Measurements from ENCODE around the gene ALPK3.

ALPK3 gene

DNA sequence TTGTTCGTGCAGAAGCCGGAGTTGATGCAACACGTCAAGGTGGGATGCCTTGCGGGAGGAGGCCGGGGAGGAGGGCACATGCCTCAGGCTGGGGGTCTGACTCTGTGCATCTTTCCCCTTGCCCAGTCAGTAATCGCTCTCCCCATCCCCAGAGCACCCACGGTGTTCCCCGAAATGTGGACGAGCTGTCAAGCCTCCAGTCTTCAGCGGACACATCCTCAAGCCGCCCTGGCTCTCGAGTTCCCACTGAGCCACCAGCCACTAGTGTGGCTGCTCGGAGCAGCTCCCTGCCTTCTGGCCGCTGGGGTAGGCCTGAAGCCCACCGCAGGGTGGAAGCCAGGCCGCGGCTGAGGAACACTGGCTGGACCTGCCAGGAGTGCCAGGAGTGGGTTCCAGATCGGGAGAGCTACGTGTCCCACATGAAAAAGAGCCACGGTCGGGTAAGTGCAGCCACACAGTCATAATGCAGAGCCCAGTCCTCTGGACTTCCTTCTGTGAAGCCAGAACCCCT, 18.7 kb upstream of the ALPK3 start:
- no peak for DNase-seq (ENCODE audit: low read depth)
- H3K4me3 ChIP-seq (ENCODE audit: low read length), result no peak overlapping the region
- TF ChIP-seq, protein P1, sequence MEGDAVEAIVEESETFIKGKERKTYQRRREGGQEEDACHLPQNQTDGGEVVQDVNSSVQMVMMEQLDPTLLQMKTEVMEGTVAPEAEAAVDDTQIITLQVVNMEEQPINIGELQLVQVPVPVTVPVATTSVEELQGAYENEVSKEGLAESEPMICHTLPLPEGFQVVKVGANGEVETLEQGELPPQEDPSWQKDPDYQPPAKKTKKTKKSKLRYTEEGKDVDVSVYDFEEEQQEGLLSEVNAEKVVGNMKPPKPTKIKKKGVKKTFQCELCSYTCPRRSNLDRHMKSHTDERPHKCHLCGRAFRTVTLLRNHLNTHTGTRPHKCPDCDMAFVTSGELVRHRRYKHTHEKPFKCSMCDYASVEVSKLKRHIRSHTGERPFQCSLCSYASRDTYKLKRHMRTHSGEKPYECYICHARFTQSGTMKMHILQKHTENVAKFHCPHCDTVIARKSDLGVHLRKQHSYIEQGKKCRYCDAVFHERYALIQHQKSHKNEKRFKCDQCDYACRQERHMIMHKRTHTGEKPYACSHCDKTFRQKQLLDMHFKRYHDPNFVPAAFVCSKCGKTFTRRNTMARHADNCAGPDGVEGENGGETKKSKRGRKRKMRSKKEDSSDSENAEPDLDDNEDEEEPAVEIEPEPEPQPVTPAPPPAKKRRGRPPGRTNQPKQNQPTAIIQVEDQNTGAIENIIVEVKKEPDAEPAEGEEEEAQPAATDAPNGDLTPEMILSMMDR (IDR thresholded peaks at IDR 0.05; ENCODE audit: insufficient read depth, low read depth, low read length, missing control alignments), result no peak

DNA sequence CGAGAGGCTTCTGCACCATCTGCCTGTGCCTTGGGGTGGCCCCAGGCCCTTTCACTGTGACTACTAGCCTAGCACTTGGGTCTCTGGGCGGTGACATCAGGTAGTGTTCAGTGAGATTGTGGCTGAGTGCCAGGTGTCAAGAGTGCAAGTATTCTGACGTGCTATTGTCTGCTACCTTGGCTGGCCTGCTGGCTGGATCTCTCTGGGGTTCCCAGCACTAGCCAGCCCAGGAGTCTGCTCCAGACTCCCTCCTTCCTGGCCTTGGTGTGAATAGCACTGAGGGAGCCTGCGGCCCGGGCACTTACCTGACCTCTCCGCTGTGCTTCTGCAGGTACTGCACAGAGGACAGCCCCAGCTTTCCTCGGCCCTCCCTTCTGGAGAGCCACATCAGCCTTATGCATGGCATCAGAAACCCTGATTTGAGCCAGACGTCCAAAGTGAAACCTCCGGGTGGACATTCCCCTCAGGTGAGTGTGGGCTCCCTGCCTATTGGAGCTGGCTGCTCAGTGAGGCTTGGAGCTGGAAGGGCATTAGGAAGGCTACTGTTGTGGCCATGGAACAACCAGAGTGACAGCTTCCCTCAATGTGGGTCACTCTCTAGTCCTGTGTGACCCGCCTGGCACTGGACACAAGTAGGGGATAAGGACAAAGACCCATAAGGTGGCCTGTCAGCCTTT, 17.5 kb upstream of the ALPK3 start:
- DNase-seq (ENCODE audit: low read depth), result no peak
- no peak overlapping the region for H3K4me3 ChIP-seq (ENCODE audit: low read length)
- TF ChIP-seq, protein P1 (IDR thresholded peaks at IDR 0.05; ENCODE audit: insufficient read depth, low read depth, low read length, missing control alignments), result no peak

DNA sequence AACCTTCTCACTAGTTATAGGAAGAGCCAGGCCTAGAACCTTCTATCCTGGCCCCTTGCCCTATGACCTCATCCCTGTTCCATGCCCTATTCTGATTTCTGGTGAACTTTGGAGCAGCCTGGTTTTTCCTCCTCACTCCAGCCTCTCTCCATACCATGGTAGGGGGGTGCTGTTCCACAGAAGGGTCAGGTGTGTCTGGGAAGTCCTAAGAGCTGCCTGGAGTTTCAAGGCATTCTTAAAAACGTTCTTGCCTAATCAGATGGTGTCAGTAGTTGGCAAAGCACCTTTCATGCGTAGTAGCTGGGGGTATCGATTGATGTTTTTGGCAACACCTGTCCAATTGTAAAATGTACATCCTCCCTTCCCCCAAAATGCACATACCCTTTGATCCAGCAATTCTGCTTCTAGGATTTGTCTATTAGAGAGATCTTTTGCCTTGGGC, 16.8 kb upstream of the ALPK3 start:
- DNase-seq (ENCODE audit: low read depth), result no peak
- no peak overlapping the region for H3K4me3 ChIP-seq (ENCODE audit: low read length)
- TF ChIP-seq, protein P1 (IDR thresholded peaks at IDR 0.05; ENCODE audit: insufficient read depth, low read depth, low read length, missing control alignments), result no peak

DNA sequence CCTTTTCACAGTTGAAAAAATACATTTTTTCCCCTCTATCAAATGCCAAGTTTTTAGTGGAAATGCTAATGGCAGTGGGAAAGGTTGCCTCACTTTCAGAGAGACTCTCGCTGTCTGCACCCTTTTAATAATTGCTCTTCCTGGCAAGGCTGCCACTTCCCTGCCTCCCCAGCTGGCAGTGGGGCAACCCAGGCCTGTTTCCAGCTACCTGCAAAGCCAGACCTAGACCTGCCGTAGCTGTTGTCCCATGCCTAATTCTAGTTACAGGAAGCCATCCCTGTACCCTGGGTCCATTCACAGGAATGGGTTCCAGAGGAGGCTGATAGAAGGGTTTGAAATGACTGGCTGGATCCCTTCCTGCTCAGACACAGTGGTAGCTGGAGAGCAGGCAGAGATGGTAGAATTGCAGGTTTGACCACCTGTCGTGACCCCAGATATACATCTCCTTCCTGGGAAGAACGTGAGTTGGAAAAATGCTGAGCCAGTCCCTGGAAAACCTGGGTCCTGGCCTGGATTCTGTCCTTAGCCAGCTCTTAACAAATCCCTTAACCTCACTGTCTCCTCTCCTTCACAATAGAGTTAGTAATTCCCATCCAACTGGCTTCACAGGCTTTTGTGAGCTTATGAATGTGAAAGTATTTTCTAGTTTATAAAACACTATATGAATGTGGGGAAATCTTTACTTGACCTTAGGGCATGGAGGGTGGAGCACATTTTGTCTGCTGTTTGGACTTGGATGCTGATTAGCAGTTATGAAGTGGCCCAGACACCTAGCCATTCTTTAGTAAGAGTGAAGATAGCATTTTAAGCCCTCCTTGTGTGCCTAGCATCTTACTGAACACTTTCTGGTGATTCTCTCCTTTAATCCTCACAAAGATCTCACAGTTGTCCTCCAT, 12.9 kb upstream of the ALPK3 start:
- TF ChIP-seq, protein P1 (IDR thresholded peaks at IDR 0.05; ENCODE audit: insufficient read depth, low read depth, low read length, missing control alignments), result no peak
- DNase-seq (ENCODE audit: low read depth), result peak; percentile 43
- H3K4me3 ChIP-seq (ENCODE audit: low read length), result no peak overlapping the region

DNA sequence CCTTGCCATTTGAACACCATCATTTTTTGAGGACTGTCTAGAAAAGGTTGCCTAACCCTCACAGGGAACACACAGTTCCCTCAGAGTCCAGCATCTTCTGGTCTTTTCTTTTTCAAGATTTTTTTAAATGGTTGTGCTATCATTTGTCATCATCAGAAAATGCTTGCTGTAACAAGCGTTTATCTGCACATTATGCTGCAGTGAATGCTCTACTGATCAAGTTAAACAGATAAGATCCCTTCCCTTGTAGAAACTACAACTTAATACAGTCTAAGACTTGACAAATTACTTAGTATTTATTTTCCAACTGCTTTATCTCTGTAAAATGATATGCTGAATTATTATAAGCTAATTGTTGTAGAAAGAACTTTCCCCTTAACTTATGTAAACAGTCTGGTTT, 11.9 kb upstream of the ALPK3 start:
- no peak for DNase-seq (ENCODE audit: low read depth)
- H3K4me3 ChIP-seq (ENCODE audit: low read length), result no peak overlapping the region
- TF ChIP-seq, protein P1 (IDR thresholded peaks at IDR 0.05; ENCODE audit: insufficient read depth, low read depth, low read length, missing control alignments), result no peak

DNA sequence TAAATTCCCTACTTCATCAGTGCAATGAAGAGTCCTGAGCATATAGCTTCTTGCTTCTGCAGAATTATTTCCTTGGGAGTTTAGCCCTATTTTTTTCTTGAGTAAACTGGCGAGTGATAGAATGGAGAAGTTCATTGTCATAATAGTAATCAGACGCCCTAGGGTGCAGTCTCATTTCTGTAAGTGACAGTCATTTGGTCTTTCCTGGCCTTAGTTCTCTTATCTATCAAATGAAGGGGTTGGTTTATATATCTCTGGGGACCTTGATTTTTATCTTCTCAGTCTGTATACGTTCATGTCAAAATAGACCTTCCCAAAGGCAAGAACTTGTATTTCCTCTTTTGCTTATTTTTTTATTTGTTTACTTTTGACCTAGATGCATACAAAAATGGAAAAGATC, 9.9 kb upstream of the ALPK3 start:
- H3K4me3 ChIP-seq (ENCODE audit: low read length), result no peak overlapping the region
- TF ChIP-seq, protein P1 (IDR thresholded peaks at IDR 0.05; ENCODE audit: insufficient read depth, low read depth, low read length, missing control alignments), result no peak
- no peak for DNase-seq (ENCODE audit: low read depth)

Data from epithelial cell of esophagus (primary cell).